Activated CD4-positive, alpha-beta T cell treated with anti-CD3 and anti-CD28 coated beads for 48 hours (primary cell): Measurements from ENCODE around the gene ZNF169.
"Not testable (repeated sequence)": the region's sequence is repeated elsewhere in the genome, so short reads cannot be mapped to it uniquely, and the experiment has no call there.

Source experiments
- DNase-seq: peaks from one replicate; pipeline ENCODE4 v3.0.0-alpha.2; 2020

Gene ZNF169

GRCh38 chr9:94259077-94259862, at the start of gene ZNF169:
Gene ZNF169, plus strand, starts transcription at chr9:94259298. Its CDS starts 19,515 bp downstream, at chr9:94278813.
- DNase-seq: peak; percentile 94

GRCh38 chr9:94210616-94211603, 48.2 kb upstream of the ZNF169 start:
- no peak for DNase-seq

GRCh38 chr9:94212091-94212490, 47.0 kb upstream of the ZNF169 start:
- no peak for DNase-seq

- no peak for DNase-seq
These were observed 46.6 kb upstream of the ZNF169 start for GRCh38 chr9:94212531-94212930.

GRCh38 chr9:94213511-94214124, 45.5 kb upstream of the ZNF169 start:
- DNase-seq: peak; percentile 80

GRCh38 chr9:94222870-94223269, 36.2 kb upstream of the ZNF169 start:
- no peak for DNase-seq

- not testable (repeated sequence) for DNase-seq
These were observed 33.7 kb upstream of the ZNF169 start for GRCh38 chr9:94225413-94225812.

GRCh38 chr9:94228616-94229015, 30.5 kb upstream of the ZNF169 start:
- DNase-seq: no peak

GRCh38 chr9:94232428-94232827, 26.7 kb upstream of the ZNF169 start:
- no peak for DNase-seq

GRCh38 chr9:94241098-94241497, 18.0 kb upstream of the ZNF169 start:
- not testable (repeated sequence) for DNase-seq

GRCh38 chr9:94245651-94246050, 13.4 kb upstream of the ZNF169 start:
- no peak for DNase-seq

GRCh38 chr9:94250456-94250855, 8.6 kb upstream of the ZNF169 start:
- DNase-seq: peak; percentile 12

- DNase-seq: no peak
These were observed 3.1 kb upstream of the ZNF169 start for GRCh38 chr9:94256007-94256406.

GRCh38 chr9:94265626-94266402, 6.7 kb downstream of the ZNF169 start:
- DNase-seq: not testable (repeated sequence)

- no peak for DNase-seq
These were observed 10.2 kb downstream of the ZNF169 start for GRCh38 chr9:94269264-94269663.

GRCh38 chr9:94270009-94270408, 10.9 kb downstream of the ZNF169 start:
- DNase-seq: no peak

GRCh38 chr9:94277029-94277428, 17.9 kb downstream of the ZNF169 start:
- not testable (repeated sequence) for DNase-seq

- no peak for DNase-seq
These were observed 18.9 kb downstream of the ZNF169 start for GRCh38 chr9:94277885-94278536.

GRCh38 chr9:94280409-94280989, 21.4 kb downstream of the ZNF169 start:
- no peak for DNase-seq

GRCh38 chr9:94281101-94281500, 22.0 kb downstream of the ZNF169 start:
- no peak for DNase-seq

- DNase-seq: no peak
These were observed 27.0 kb downstream of the ZNF169 start for GRCh38 chr9:94286116-94286515.
